ENCODE results near the gene CPB2.

DNA sequence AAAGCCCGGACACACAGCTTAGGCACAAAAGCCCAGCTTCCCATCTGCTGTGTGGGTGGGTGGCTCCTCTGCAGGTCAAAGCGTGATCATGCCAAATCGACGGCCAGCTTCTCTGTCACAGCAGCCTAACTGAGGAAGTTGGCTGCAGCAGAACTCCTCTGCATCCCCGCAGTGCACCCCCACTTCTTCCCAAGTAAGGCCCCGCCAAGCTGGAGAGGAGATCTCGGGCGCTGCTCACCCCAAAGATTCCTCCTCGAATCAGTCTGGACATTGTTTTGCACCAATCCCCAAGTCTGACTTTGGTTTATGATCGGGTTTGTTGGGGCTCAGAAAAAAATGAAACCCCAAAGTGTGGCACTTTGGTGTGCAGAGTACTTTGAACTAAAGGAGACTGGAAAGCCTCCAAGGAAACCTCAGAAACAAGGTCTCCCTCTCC is 19.7 kb upstream of the CPB2 start:
- TF ChIP-seq, protein P1, sequence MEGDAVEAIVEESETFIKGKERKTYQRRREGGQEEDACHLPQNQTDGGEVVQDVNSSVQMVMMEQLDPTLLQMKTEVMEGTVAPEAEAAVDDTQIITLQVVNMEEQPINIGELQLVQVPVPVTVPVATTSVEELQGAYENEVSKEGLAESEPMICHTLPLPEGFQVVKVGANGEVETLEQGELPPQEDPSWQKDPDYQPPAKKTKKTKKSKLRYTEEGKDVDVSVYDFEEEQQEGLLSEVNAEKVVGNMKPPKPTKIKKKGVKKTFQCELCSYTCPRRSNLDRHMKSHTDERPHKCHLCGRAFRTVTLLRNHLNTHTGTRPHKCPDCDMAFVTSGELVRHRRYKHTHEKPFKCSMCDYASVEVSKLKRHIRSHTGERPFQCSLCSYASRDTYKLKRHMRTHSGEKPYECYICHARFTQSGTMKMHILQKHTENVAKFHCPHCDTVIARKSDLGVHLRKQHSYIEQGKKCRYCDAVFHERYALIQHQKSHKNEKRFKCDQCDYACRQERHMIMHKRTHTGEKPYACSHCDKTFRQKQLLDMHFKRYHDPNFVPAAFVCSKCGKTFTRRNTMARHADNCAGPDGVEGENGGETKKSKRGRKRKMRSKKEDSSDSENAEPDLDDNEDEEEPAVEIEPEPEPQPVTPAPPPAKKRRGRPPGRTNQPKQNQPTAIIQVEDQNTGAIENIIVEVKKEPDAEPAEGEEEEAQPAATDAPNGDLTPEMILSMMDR (IDR thresholded peaks at IDR 0.05), result no peak
- TF ChIP-seq POLR2A (IDR thresholded peaks at IDR 0.05), result no peak

All from transverse colon (tissue), 3 donors.